ENCODE measurements around the gene CNTNAP2. TPM values are rescaled to one million over a fixed set of nuclear protein-coding genes. Genes with fewer than 3 reads are reported as not detected.
"Not testable (repeated sequence)": the region's sequence is repeated elsewhere in the genome, so short reads cannot be mapped to it uniquely, and the experiment has no call there.

CNTNAP2 gene
- total RNA-seq, 1 donor from 2014 or later = not detected

GRCh38 chr7:148403466-148403993, 2286.9 kb downstream of the CNTNAP2 start:
- intact Hi-C loops (cut with micrococcal nuclease) = no loop called here
- Mint-ChIP-seq H3K36me3 (ENCODE audit: low read depth) (no peaks in the 10 kb centered on the region), H3K27me3 (ENCODE audit: insufficient read depth) (peaks cover 14% of the 10 kb centered on the region), H3K9me3 (no peaks in the 10 kb centered on the region), H3K27ac (no peak overlapping the region), H3K4me3 (no peak overlapping the region), H3K4me1 (ENCODE audit: low read depth) (no peaks in the 10 kb centered on the region)
- DNase-seq (ENCODE audit: low spot score) = no peak

- H3K27me3 Mint-ChIP-seq (ENCODE audit: insufficient read depth) = peaks cover 4% of the 10 kb centered on the region
- DNase-seq (ENCODE audit: low spot score) = no peak
- no peak overlapping the region for H3K4me3 Mint-ChIP-seq
- no peaks in the 10 kb centered on the region for H3K9me3 Mint-ChIP-seq
- no peak overlapping the region for H3K27ac Mint-ChIP-seq
- intact Hi-C loops (cut with micrococcal nuclease) = no loop called here
- no peaks in the 10 kb centered on the region for H3K36me3 Mint-ChIP-seq (ENCODE audit: low read depth)
- H3K4me1 Mint-ChIP-seq (ENCODE audit: low read depth) = no peaks in the 10 kb centered on the region
These were observed 2291.7 kb downstream of the CNTNAP2 start for GRCh38 chr7:148408307-148408706.

- no peak overlapping the region for H3K4me3 Mint-ChIP-seq
- no peak overlapping the region for H3K27ac Mint-ChIP-seq
- no peaks in the 10 kb centered on the region for H3K9me3 Mint-ChIP-seq
- intact Hi-C loops (cut with micrococcal nuclease) = no loop called here
- DNase-seq (ENCODE audit: low spot score) = no peak
- H3K36me3 Mint-ChIP-seq (ENCODE audit: low read depth) = no peaks in the 10 kb centered on the region
- peaks cover 2% of the 10 kb centered on the region for H3K27me3 Mint-ChIP-seq (ENCODE audit: insufficient read depth)
- H3K4me1 Mint-ChIP-seq (ENCODE audit: low read depth) = no peaks in the 10 kb centered on the region
These were observed 2294.3 kb downstream of the CNTNAP2 start for GRCh38 chr7:148410905-148411304.

DNA sequence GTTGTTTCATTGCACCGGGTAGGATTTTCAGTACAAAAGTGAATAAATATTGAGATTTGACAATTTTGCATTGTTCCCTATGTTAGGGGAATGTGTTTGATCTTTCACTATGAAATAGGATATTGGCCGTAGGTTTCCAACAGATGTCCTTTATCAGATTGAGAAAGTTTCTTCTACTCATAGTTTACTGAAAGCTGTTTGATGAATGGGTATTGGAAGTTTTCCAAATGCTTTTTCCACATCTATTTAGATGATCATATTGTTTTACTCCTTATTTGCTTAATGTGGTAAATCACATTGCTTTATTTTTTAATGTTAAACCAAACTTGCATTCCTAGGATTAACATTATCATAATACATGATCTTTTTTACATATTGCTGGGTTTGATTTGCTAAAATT, 2296.1 kb downstream of the CNTNAP2 start:
- intact Hi-C loops (cut with micrococcal nuclease) = no loop called here
- Mint-ChIP-seq H3K4me3 (no peak overlapping the region), H3K27me3 (ENCODE audit: insufficient read depth) (peaks cover 2% of the 10 kb centered on the region)

GRCh38 chr7:148419856-148420832, 2303.5 kb downstream of the CNTNAP2 start:
- Mint-ChIP-seq H3K27me3 (ENCODE audit: insufficient read depth) (peaks cover 11% of the 10 kb centered on the region), H3K36me3 (ENCODE audit: low read depth) (no peaks in the 10 kb centered on the region), H3K27ac (no peak overlapping the region), H3K9me3 (peaks cover 9% of the 10 kb centered on the region), H3K4me3 (no peak overlapping the region), H3K4me1 (ENCODE audit: low read depth) (peaks cover 5% of the 10 kb centered on the region)
- no peak for DNase-seq (ENCODE audit: low spot score)
- intact Hi-C loops (cut with micrococcal nuclease) = no loop called here

More for the DNA sequence above, 2296.1 kb downstream of the CNTNAP2 start:
- Mint-ChIP-seq H3K27ac (no peak overlapping the region), H3K36me3 (ENCODE audit: low read depth) (no peaks in the 10 kb centered on the region), H3K9me3 (no peaks in the 10 kb centered on the region), H3K4me1 (ENCODE audit: low read depth) (no peaks in the 10 kb centered on the region)
- DNase-seq (ENCODE audit: low spot score) = no peak

DNA sequence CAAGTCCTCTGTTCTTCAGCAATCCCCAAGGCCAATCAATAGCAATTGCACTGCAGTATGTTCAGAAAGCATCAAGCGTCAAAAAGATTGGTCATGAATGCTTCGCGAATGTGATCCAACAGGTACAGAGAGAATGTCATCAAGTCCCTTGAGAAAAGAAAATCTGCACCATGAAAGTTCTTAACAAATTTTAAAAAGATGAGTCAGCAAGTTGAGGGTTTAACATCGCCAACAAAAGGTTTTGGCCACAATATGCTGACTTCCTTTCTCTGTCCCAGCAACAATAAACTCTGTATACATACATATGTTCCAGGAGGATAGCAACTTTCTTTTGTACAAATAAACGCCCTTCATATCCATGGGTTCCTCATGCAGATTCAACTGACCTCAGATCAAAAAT, 2305.4 kb downstream of the CNTNAP2 start:
- no peaks in the 10 kb centered on the region for H3K36me3 Mint-ChIP-seq (ENCODE audit: low read depth)
- H3K4me3 Mint-ChIP-seq = no peak overlapping the region
- H3K27ac Mint-ChIP-seq = no peak overlapping the region
- H3K27me3 Mint-ChIP-seq (ENCODE audit: insufficient read depth) = peaks cover 11% of the 10 kb centered on the region
- H3K9me3 Mint-ChIP-seq = peaks cover 9% of the 10 kb centered on the region
- H3K4me1 Mint-ChIP-seq (ENCODE audit: low read depth) = peaks cover 5% of the 10 kb centered on the region
- intact Hi-C loops (cut with micrococcal nuclease) = no loop called here
- DNase-seq (ENCODE audit: low spot score) = no peak

- intact Hi-C loops (cut with micrococcal nuclease); DNase-seq (ENCODE audit: low spot score); H3K4me3 Mint-ChIP-seq; H3K4me1 Mint-ChIP-seq (ENCODE audit: low read depth); H3K27me3 Mint-ChIP-seq (ENCODE audit: insufficient read depth); H3K36me3 Mint-ChIP-seq (ENCODE audit: low read depth); H3K27ac Mint-ChIP-seq: not testable (repeated sequence)
- H3K9me3 Mint-ChIP-seq = peaks cover 13% of the 10 kb centered on the region
These were observed 2309.8 kb downstream of the CNTNAP2 start for GRCh38 chr7:148426393-148426792.

DNA sequence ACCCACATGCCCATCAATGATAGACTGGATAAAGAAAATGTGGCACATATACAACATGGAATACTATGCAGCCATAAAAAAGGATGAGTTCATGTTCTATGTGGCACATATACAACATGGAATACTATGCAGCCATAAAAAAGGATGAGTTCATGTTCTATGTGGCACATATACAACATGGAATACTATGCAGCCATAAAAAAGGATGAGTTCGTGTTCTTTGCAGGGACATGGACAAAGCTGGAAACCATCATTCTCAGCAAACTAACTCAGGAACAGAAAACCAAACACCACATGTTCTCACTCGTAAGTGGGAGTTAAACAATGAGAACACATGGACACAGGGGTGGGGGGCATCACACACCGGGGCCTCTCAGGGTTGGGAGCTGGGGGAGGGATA, 2314.1 kb downstream of the CNTNAP2 start:
- DNase-seq (ENCODE audit: low spot score); H3K4me3 Mint-ChIP-seq; H3K9me3 Mint-ChIP-seq; H3K27ac Mint-ChIP-seq; H3K4me1 Mint-ChIP-seq (ENCODE audit: low read depth); H3K36me3 Mint-ChIP-seq (ENCODE audit: low read depth); intact Hi-C loops (cut with micrococcal nuclease); H3K27me3 Mint-ChIP-seq (ENCODE audit: insufficient read depth): not testable (repeated sequence)

DNA sequence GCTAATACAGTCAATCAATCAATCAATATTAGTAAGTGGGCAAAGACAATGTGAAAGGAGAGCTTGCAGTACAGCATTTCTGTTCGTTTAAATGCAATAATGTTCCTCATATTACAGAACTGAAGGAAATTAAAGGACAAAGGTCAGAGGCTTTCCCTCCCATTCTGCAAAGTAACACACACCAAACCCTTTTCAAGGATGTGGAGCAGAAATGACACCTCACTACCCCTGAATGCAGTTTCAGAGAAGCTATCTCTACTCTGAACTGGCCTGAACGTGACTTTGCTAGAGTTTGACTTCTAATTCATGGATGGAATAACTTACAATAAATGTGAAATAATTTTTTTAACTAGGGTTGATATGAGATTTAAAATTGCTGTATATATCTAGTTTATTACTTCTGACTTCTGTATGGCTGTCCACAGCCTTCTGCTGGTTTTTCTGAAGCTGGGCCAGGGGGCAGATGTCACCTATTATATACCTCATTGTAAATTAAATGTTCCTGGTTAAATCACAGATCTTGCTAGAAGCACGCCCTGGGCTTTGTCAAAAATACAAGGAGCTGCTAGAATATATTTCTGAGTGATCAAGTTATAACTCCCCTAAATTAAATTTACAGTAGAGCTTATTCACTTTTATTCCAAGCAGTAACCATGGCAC, 2317.1 kb downstream of the CNTNAP2 start:
- no peaks in the 10 kb centered on the region for H3K4me1 Mint-ChIP-seq (ENCODE audit: low read depth)
- no peak for DNase-seq (ENCODE audit: low spot score)
- no peak overlapping the region for H3K27ac Mint-ChIP-seq
- H3K36me3 Mint-ChIP-seq (ENCODE audit: low read depth) = no peaks in the 10 kb centered on the region
- H3K27me3 Mint-ChIP-seq (ENCODE audit: insufficient read depth) = peaks cover 8% of the 10 kb centered on the region
- intact Hi-C loops (cut with micrococcal nuclease) = no loop called here
- no peak overlapping the region for H3K4me3 Mint-ChIP-seq
- peaks cover 4% of the 10 kb centered on the region for H3K9me3 Mint-ChIP-seq

GRCh38 chr7:148434181-148434757, 2317.7 kb downstream of the CNTNAP2 start:
- intact Hi-C loops (cut with micrococcal nuclease) = no loop called here
- Mint-ChIP-seq H3K9me3 (peaks cover 4% of the 10 kb centered on the region), H3K27ac (no peak overlapping the region), H3K36me3 (ENCODE audit: low read depth) (no peaks in the 10 kb centered on the region), H3K4me3 (no peak overlapping the region), H3K27me3 (ENCODE audit: insufficient read depth) (peaks cover 8% of the 10 kb centered on the region), H3K4me1 (ENCODE audit: low read depth) (no peaks in the 10 kb centered on the region)
- no peak for DNase-seq (ENCODE audit: low spot score)

- no peak overlapping the region for H3K4me3 Mint-ChIP-seq
- intact Hi-C loops (cut with micrococcal nuclease) = no loop called here
- H3K4me1 Mint-ChIP-seq (ENCODE audit: low read depth) = no peaks in the 10 kb centered on the region
- no peak for DNase-seq (ENCODE audit: low spot score)
- H3K27ac Mint-ChIP-seq = no peak overlapping the region
- H3K36me3 Mint-ChIP-seq (ENCODE audit: low read depth) = no peaks in the 10 kb centered on the region
- H3K27me3 Mint-ChIP-seq (ENCODE audit: insufficient read depth) = peaks cover 8% of the 10 kb centered on the region
- peaks cover 4% of the 10 kb centered on the region for H3K9me3 Mint-ChIP-seq
These were observed 2318.3 kb downstream of the CNTNAP2 start for GRCh38 chr7:148434887-148435286.

DNA sequence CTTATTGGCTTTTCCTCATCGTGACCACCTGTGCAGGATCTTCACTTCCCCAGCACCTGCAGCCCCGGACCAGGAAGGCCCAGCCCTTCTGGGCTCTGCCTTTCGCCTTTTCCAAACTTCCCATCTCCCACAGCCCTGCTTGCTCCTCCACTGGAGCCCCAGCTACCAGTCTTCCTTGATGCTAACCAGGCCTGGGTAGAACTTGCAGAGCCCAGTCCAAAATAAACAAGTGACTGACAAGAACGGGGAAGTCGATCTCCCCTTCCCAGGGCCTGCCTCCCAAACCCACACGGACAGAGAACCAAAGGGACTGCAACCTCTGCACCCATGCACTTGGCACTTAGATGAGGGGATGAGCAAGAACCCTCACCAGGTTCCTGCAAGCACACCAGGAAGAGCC, 2319.1 kb downstream of the CNTNAP2 start:
- H3K9me3 Mint-ChIP-seq = no peaks in the 10 kb centered on the region
- no peaks in the 10 kb centered on the region for H3K36me3 Mint-ChIP-seq (ENCODE audit: low read depth)
- H3K4me3 Mint-ChIP-seq = no peak overlapping the region
- intact Hi-C loops (cut with micrococcal nuclease) = no loop called here
- no peak overlapping the region for H3K27ac Mint-ChIP-seq
- DNase-seq (ENCODE audit: low spot score) = no peak
- no peaks in the 10 kb centered on the region for H3K4me1 Mint-ChIP-seq (ENCODE audit: low read depth)
- peaks cover 8% of the 10 kb centered on the region for H3K27me3 Mint-ChIP-seq (ENCODE audit: insufficient read depth)

GRCh38 chr7:148436135-148436534, 2319.5 kb downstream of the CNTNAP2 start:
- Mint-ChIP-seq H3K9me3 (no peaks in the 10 kb centered on the region), H3K4me1 (ENCODE audit: low read depth) (no peaks in the 10 kb centered on the region), H3K4me3 (no peak overlapping the region), H3K27ac (no peak overlapping the region), H3K36me3 (ENCODE audit: low read depth) (no peaks in the 10 kb centered on the region), H3K27me3 (ENCODE audit: insufficient read depth) (peaks cover 8% of the 10 kb centered on the region)
- no peak for DNase-seq (ENCODE audit: low spot score)
- intact Hi-C loops (cut with micrococcal nuclease) = no loop called here
